Measurements from ENCODE around the gene DNAJB11. TPM values are rescaled to one million over a fixed set of nuclear protein-coding genes. Genes with fewer than 3 reads are reported as not detected.

The DNAJB11 gene
- total and polyA plus RNA-seq, 2 donors (not counting 1 experiment from before 2014, with no cell fraction given) = 17.9 to 27.7 TPM

DNA sequence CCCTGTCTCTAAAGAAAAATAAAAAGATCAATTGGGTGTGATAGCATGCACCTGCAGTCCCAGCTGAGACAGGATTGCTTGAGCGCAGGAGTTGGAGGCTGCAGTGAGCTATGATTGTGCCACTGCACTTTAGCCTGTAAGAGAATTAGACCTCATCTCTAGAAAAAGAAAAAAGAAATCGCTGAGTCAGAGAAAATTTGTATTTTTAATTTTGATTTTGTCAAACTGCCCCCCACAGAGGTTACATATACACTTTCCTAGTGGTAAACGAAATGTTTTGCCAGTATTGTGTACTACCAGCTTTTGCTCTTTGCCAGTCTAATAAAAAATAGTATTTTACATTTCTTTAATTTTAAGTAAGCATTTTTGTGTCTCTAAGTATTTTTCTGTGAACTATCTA, 21.0 kb upstream of the DNAJB11 start:
- POLR2A ChIA-PET = no interaction called here

GRCh38 chr3:186551387-186551786, 19.1 kb upstream of the DNAJB11 start:
- Histone ChIP-seq H3K4me2 (replicated peaks; ENCODE audit: low read depth, low read length, poor library complexity, severe bottlenecking) (no peak overlapping the region), H2AFZ (ENCODE audit: insufficient read depth, low read depth, low read length, poor library complexity, severe bottlenecking) (no peak overlapping the region), H4K20me1 (ENCODE audit: control insufficient read depth, insufficient read depth, low read length, poor library complexity, severe bottlenecking) (no peaks in the 10 kb centered on the region), H3K4me1 (ENCODE audit: control insufficient read depth in 2 of 2, insufficient read depth in 2 of 2, low read length in 2 of 2) (no peaks in the 10 kb centered on the region), H3K36me3 (replicated peaks in 1 of 2; ENCODE audit: control extremely low read depth in 1 of 2, control insufficient read depth in 1 of 2, extremely low read depth in 1 of 2, insufficient read depth in 2 of 2, low read length in 1 of 2) (peaks cover 4 to 36% of the 10 kb centered on the region in 2 experiments), H3K4me3 (ENCODE audit: control extremely low read depth in 1 of 5, extremely low read depth in 1 of 5, insufficient read depth in 1 of 5, low read depth in 2 of 5, low read length in 4 of 5) (no peak overlapping the region), H3K79me2 (ENCODE audit: control insufficient read depth, insufficient read depth, low read length) (no peaks in the 10 kb centered on the region), H3K27ac (ENCODE audit: low read length in 2 of 2) (no peak overlapping the region), H3K9ac (ENCODE audit: low read length) (no peak overlapping the region), H3K27me3 (replicated peaks in 1 of 4; ENCODE audit: control extremely low read depth in 1 of 4, control insufficient read depth in 3 of 4, insufficient read depth in 4 of 4, low read length in 3 of 4) (no peaks in the 10 kb centered on the region), H3K9me3 (ENCODE audit: control extremely low read depth in 1 of 3, control insufficient read depth in 2 of 3, insufficient read depth in 1 of 3, low read length in 2 of 3) (no peaks in the 10 kb centered on the region)
- intact Hi-C loops (cut with micrococcal nuclease) = no loop called here
- Mint-ChIP-seq H3K4me3 (no peak overlapping the region), H3K4me1 (no peaks in the 10 kb centered on the region), H3K9me3 (ENCODE audit: insufficient read depth) (no peaks in the 10 kb centered on the region), H3K27me3 (no peaks in the 10 kb centered on the region), H3K27ac (no peak overlapping the region)
- 96% methylated on average over 6 of the region's 6 CpGs for WGBS (ENCODE audit: insufficient coverage)
- POLR2A ChIA-PET = no interaction called here
- ATAC-seq (ENCODE audit: low read depth) (no peak), DNase-seq (no peak)
- CTCF ChIA-PET = interaction anchor here (1.4 to 1.8 kb wide), 2 partner anchors 11 to 66 kb away, joined by 3 to 7 read pairs; no protein-coding TSS in a partner anchor
- TF ChIP-seq CTCF (IDR thresholded peaks at IDR 0.05) (no peak), EZH2 (IDR thresholded peaks at IDR 0.05; ENCODE audit: borderline replicate concordance, insufficient read depth, low read depth, low read length, poor library complexity, severe bottlenecking) (no peak)

More for the DNA sequence above, 21.0 kb upstream of the DNAJB11 start:
- CTCF ChIA-PET = interaction anchor here (0.5 to 3.3 kb wide), 8 partner anchors 10 to 605 kb away, joined by 3 to 21 read pairs (median 3); no protein-coding TSS in a partner anchor
- ATAC-seq (ENCODE audit: low read depth) = no peak
- no peaks in the 10 kb centered on the region for H3K4me1 ChIP-seq (ENCODE audit: control insufficient read depth in 2 of 2, insufficient read depth in 2 of 2, low read length in 2 of 2)
- no peak overlapping the region for H3K27ac ChIP-seq (ENCODE audit: low read length in 2 of 2)
- peaks cover 0 to 22% of the 10 kb centered on the region in 2 experiments for H3K36me3 ChIP-seq (replicated peaks in 1 of 2; ENCODE audit: control extremely low read depth in 1 of 2, control insufficient read depth in 1 of 2, extremely low read depth in 1 of 2, insufficient read depth in 2 of 2, low read length in 1 of 2)
- H3K4me3 ChIP-seq (ENCODE audit: control extremely low read depth in 1 of 5, extremely low read depth in 1 of 5, insufficient read depth in 1 of 5, low read depth in 2 of 5, low read length in 4 of 5) = no peak overlapping the region
- H2AFZ ChIP-seq (ENCODE audit: insufficient read depth, low read depth, low read length, poor library complexity, severe bottlenecking) = no peak overlapping the region
- no peaks in the 10 kb centered on the region for H4K20me1 ChIP-seq (ENCODE audit: control insufficient read depth, insufficient read depth, low read length, poor library complexity, severe bottlenecking)
- no peak overlapping the region for H3K4me2 ChIP-seq (replicated peaks; ENCODE audit: low read depth, low read length, poor library complexity, severe bottlenecking)
- Mint-ChIP-seq H3K9me3 (ENCODE audit: insufficient read depth) (no peaks in the 10 kb centered on the region), H3K27me3 (no peaks in the 10 kb centered on the region), H3K4me3 (no peak overlapping the region), H3K27ac (no peak overlapping the region), H3K4me1 (no peaks in the 10 kb centered on the region)
- no peaks in the 10 kb centered on the region for H3K9me3 ChIP-seq (ENCODE audit: control extremely low read depth in 1 of 3, control insufficient read depth in 2 of 3, insufficient read depth in 1 of 3, low read length in 2 of 3)
- TF ChIP-seq EZH2 (IDR thresholded peaks at IDR 0.05; ENCODE audit: borderline replicate concordance, insufficient read depth, low read depth, low read length, poor library complexity, severe bottlenecking) = no peak
- TF ChIP-seq CTCF (IDR thresholded peaks at IDR 0.05) = no peak
- intact Hi-C loops (cut with micrococcal nuclease) = loop anchor here (10.0 kb wide), 1 partner anchor 885 kb away; no protein-coding TSS in a partner anchor
- WGBS (ENCODE audit: insufficient coverage) = 100% methylated on average over 1 of the region's 3 CpGs
- no peak overlapping the region for H3K9ac ChIP-seq (ENCODE audit: low read length)
- H3K27me3 ChIP-seq (replicated peaks in 1 of 4; ENCODE audit: control extremely low read depth in 1 of 4, control insufficient read depth in 3 of 4, insufficient read depth in 4 of 4, low read length in 3 of 4) = no peaks in the 10 kb centered on the region
- no peak for DNase-seq
- H3K79me2 ChIP-seq (ENCODE audit: control insufficient read depth, insufficient read depth, low read length) = no peaks in the 10 kb centered on the region

Data from B cell (primary cell).